Measurements from ENCODE around the gene DHRS1.

DHRS1 gene

GRCh38 chr14:24284501-24285035, 15.0 kb downstream of the DHRS1 start:
- Histone ChIP-seq H3K27ac (no peak overlapping the region), H3K36me3 (peaks cover 0 to 6% (median 4%) of the 10 kb centered on the region in 3 donors), H3K9me3 (no peaks in the 10 kb centered on the region), H3K4me3 (no peak overlapping the region), H3K27me3 (no peaks in the 10 kb centered on the region), H3K4me1 (no peaks in the 10 kb centered on the region)
- DNase-seq: no peak
- TF ChIP-seq CTCF (IDR thresholded peaks at IDR 0.05): no peak
- intact Hi-C loops (cut with DNase I; ENCODE audit: low total_unique reads): no loop called here

- Histone ChIP-seq H3K27me3 (no peaks in the 10 kb centered on the region), H3K36me3 (no peaks in the 10 kb centered on the region), H3K4me3 (no peak overlapping the region), H3K27ac (no peak overlapping the region), H3K9me3 (no peaks in the 10 kb centered on the region), H3K4me1 (no peaks in the 10 kb centered on the region)
- no peak for DNase-seq
- no peak for TF ChIP-seq CTCF (IDR thresholded peaks at IDR 0.05)
- intact Hi-C loops (cut with DNase I; ENCODE audit: low total_unique reads): no loop called here
Observed at GRCh38 chr14:24283796-24284460, 15.7 kb downstream of the DHRS1 start.

- DNase-seq: no peak
- Histone ChIP-seq H3K4me1 (no peaks in the 10 kb centered on the region), H3K36me3 (no peaks in the 10 kb centered on the region), H3K27me3 (no peaks in the 10 kb centered on the region), H3K4me3 (no peak overlapping the region), H3K9me3 (no peaks in the 10 kb centered on the region), H3K27ac (no peak overlapping the region)
- TF ChIP-seq CTCF (IDR thresholded peaks at IDR 0.05): no peak
- intact Hi-C loops (cut with DNase I; ENCODE audit: low total_unique reads): no loop called here
Observed at GRCh38 chr14:24282736-24283135, 16.8 kb downstream of the DHRS1 start.

GRCh38 chr14:24281636-24282035, 17.9 kb downstream of the DHRS1 start:
- H3K27ac ChIP-seq: no peak overlapping the region
- no peak overlapping the region for H3K4me3 ChIP-seq
- no peaks in the 10 kb centered on the region for H3K9me3 ChIP-seq
- TF ChIP-seq CTCF (IDR thresholded peaks at IDR 0.05): no peak
- no peak for DNase-seq
- no peaks in the 10 kb centered on the region for H3K4me1 ChIP-seq
- intact Hi-C loops (cut with DNase I; ENCODE audit: low total_unique reads): no loop called here
- H3K36me3 ChIP-seq: no peaks in the 10 kb centered on the region
- H3K27me3 ChIP-seq: no peaks in the 10 kb centered on the region

- Histone ChIP-seq H3K36me3 (no peaks in the 10 kb centered on the region), H3K27me3 (no peaks in the 10 kb centered on the region), H3K27ac (no peak overlapping the region), H3K4me3 (no peak overlapping the region), H3K9me3 (no peaks in the 10 kb centered on the region), H3K4me1 (no peaks in the 10 kb centered on the region)
- peak in 1 of 2 donors; percentile 60 for DNase-seq
- no peak for TF ChIP-seq CTCF (IDR thresholded peaks at IDR 0.05)
- intact Hi-C loops (cut with DNase I; ENCODE audit: low total_unique reads): no loop called here
Observed at GRCh38 chr14:24280797-24281460, 18.7 kb downstream of the DHRS1 start.

All from tibial artery (tissue), 4 donors.